Left colon (tissue), 2 donors: ENCODE measurements around the gene PNMA6E. TPM values are rescaled to one million over a fixed set of nuclear protein-coding genes. Genes with fewer than 3 reads are reported as not detected.
"Not testable (repeated sequence)": the region's sequence is repeated elsewhere in the genome, so short reads cannot be mapped to it uniquely, and the experiment has no call there.

Experiments used
- ATAC-seq: fragments of 200-7000 bp; cut with Tn5 transposase; one replicate; pipeline ENCODE4 v1.9.1; 2020; ENCODE audit warnings: mild to moderate bottlenecking, moderate library complexity
- DNase-seq, 2 donors: peaks; one replicate each; pipeline ENCODE4 v3.0.0-alpha.2; 2020
- intact Hi-C, 2 donors: fragments of 100-400 bp; cut with DNase I in 1 of 2; cut with micrococcal nuclease in 1 of 2; formaldehyde crosslinking; loops; one replicate each; pipeline versions ENCODE4 v1.11.2 to v1.14.0; 2022; cut with DNase I, micrococcal nuclease
- total RNA-seq, 2 donors: library from RNA; stranded (reverse); fragmentation: NEBNext Ultra II Directional; extraction: Animal tissue kit (Norgen Biotek cat#: 25700); gene quantifications; one replicate each; pipeline ENCODE4 v1.2.1, GENCODE V29; 2021
- donor health status: DM: no; HTN: no; CAD: no.
- donor health status: DM: yes; HTN: yes; CAD: no.

PNMA6E gene
- total RNA-seq, 2 donors from 2014 or later = not detected

- intact Hi-C loops = no loop called here
- no peak for ATAC-seq
- no peak for DNase-seq
Measured at GRCh38 chrX:153410888-153411254, 9.7 kb upstream of the PNMA6E start.

DNA sequence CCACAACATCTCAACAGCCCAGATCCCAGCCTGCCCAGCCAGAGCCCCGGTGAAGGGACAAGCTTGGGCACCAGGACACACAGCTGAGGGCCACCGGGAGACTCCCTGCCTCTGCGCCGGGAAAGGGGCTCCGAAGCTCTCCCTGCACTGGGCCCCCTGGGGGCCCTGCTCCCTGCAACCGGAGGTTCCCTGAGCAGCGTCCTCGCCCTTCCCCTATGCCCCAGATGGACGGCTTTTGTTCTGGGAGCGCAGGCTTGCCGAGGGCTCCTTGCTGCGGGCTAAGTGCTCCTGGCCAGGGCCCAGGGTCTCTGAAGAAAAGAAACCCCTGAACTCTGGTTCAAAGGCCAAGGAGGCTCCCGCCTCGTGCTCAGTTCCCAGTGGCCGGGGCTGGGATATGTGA, 9.2 kb upstream of the PNMA6E start:
- intact Hi-C loops = no loop called here
- ATAC-seq (no peak), DNase-seq (no peak)

GRCh38 chrX:153409414-153410101, 8.4 kb upstream of the PNMA6E start:
- DNase-seq (no peak), ATAC-seq (no peak)
- intact Hi-C loops = no loop called here

- DNase-seq = no peak
- intact Hi-C loops = no loop called here
- ATAC-seq = no peak
Measured at GRCh38 chrX:153408871-153409351, 7.8 kb upstream of the PNMA6E start.

DNA sequence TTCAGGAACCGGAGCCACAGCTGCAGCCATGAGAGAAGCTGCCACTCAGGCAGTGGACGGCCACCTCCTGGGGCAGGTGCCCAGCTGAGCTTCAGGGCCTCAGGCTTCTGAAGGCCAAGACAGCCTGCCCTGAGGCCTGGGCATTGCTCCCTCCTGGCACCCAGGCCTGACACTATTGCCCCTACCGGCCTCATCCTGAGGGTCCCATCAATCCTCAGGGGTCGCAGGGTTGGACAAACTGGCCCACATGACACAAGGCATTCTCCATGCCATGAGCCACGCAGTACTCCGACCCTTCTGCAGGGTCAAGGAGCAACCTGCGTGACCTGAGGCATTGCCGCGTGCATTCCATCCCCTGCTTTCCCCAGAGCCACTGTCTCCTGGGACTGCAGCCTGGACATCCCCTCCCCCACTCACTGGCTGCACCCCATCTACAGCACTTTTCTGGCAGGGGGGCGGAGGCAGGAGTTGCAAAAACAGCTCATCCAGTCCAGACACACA, 7.1 kb upstream of the PNMA6E start:
- no peak for DNase-seq
- intact Hi-C loops = no loop called here
- no peak for ATAC-seq

- DNase-seq (no peak), ATAC-seq (no peak)
- intact Hi-C loops = no loop called here
Measured at GRCh38 chrX:153407736-153408135, 6.6 kb upstream of the PNMA6E start.

- ATAC-seq = no peak
- no peak for DNase-seq
- intact Hi-C loops = no loop called here
Measured at GRCh38 chrX:153406903-153407302, 5.8 kb upstream of the PNMA6E start.

GRCh38 chrX:153406011-153406410, 4.9 kb upstream of the PNMA6E start:
- DNase-seq = no peak
- intact Hi-C loops = no loop called here
- no peak for ATAC-seq

DNA sequence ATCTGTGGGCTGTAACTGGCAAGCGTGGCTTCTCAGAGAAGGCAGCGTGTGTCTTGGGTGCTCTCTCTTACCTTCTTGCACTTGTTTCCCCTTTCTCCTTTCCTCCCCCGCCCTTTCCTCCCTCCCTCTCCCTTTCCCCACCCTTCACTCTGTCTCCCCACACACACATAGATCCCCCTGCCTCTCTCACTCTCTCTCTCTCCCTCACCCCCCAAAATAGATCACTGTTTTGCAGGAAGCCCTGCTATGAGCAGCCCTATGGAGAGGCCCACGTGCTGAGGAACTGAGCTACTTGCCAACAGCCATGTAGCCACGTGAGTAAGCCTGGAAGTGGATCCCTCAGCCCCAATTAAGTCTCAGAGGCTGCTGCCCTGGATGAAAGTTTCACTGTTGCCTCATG, 4.3 kb upstream of the PNMA6E start:
- ATAC-seq (no peak), DNase-seq (no peak)
- intact Hi-C loops = no loop called here

GRCh38 chrX:153404333-153404732, 3.2 kb upstream of the PNMA6E start:
- ATAC-seq, intact Hi-C loops, DNase-seq: not testable (repeated sequence)

GRCh38 chrX:153400146-153401132, 711 bp downstream of the PNMA6E start:
- intact Hi-C loops = no loop called here
- peak; percentile 29 for ATAC-seq
- DNase-seq = peak in 1 of 2 donors; percentile 50

- DNase-seq (no peak), ATAC-seq (no peak)
- intact Hi-C loops = no loop called here
Measured at GRCh38 chrX:153398275-153398960, 2.7 kb downstream of the PNMA6E start.

- no peak for DNase-seq
- no peak for ATAC-seq
- intact Hi-C loops = no loop called here
Measured at GRCh38 chrX:153397256-153397960, 3.7 kb downstream of the PNMA6E start.

DNA sequence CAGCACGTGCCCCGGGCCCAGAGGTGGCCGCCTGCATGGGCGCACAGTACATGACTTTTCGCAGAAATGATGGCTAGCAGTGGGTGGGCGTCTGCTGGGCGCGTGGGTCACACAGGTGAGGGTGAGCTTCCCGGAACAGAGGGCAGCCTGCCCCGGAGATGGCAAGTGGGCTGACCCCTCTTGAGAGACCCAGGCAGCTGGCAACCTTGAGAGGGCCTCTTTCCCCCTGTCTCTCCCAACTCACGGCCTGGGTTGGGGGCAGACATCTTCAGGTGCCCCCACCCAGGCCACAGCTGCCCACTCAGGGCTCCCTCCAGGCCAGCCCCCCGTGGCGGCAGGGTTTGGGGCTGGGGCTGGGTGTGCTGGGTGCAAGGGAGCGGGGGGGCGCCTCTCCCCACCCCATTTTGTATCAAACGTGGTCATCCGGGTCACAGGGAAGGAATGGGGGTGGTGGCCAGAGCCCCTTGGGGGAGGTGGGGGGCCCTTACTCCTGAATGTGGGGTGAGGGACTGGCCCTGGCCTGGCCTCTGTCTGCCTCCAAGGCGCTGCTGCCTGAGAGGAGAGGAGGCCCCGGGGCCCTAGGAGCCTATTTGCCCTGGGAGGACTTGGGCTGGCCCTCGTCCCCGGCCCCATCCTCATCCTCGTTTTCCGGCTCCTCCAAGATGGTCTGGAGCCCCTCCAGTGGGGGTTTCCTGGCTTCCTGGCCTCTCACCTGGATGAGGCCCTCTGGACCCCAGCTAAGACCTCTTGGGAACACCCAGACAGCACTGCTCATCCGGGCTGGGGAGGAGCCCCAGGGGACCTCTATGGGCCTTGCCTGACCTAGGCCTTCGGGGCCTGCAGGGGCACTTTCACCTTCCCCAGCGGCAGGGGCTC, 4.6 kb downstream of the PNMA6E start:
- ATAC-seq (no peak), DNase-seq (no peak)
- intact Hi-C loops = no loop called here

DNA sequence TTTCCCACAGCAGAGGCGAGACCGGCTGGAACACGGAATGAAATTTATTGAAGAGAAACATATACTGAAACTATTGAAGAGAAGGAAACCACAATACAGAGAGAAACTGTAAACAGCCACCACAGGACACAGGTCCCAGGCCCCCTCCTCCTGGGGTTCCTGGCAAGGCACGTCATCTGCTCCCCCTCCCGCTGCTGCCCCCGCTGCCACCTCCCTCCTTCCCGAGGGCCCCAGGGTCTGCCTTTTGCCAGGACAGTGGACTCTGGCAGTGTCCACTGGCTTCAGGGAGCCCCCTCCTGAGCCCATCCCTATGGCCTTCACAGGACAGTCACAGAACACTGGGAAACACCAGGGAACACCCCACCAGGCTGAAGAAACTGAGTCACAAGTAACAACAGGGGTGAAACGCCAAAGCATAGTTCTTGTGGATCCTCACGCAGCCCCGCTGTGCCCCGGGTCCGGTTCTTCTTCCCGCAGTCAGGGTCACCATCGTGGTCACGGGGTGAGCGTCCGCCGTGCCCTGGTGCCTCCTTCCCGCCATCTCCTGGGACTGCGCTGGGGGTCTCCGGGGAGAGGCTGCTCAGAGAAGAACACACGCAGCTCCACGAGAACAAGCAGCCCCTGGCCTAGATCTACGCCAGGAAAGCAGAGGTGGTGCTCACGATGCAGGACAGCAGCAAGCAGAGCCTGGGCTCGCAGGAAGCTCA, 5.4 kb downstream of the PNMA6E start:
- no peak for DNase-seq
- no peak for ATAC-seq
- intact Hi-C loops = no loop called here

- no peak for ATAC-seq
- no peak for DNase-seq
- intact Hi-C loops = no loop called here
Measured at GRCh38 chrX:153394612-153395011, 6.5 kb downstream of the PNMA6E start.

GRCh38 chrX:153392642-153393321, 8.4 kb downstream of the PNMA6E start:
- DNase-seq = no peak
- no peak for ATAC-seq
- intact Hi-C loops = no loop called here
